ENCODE data around the gene DAAM2. TPM values are rescaled to one million over a fixed set of nuclear protein-coding genes. Genes with fewer than 3 reads are reported as not detected.

DAAM2 gene
- total RNA-seq, 2 donors from 2014 or later = not detected

DNA sequence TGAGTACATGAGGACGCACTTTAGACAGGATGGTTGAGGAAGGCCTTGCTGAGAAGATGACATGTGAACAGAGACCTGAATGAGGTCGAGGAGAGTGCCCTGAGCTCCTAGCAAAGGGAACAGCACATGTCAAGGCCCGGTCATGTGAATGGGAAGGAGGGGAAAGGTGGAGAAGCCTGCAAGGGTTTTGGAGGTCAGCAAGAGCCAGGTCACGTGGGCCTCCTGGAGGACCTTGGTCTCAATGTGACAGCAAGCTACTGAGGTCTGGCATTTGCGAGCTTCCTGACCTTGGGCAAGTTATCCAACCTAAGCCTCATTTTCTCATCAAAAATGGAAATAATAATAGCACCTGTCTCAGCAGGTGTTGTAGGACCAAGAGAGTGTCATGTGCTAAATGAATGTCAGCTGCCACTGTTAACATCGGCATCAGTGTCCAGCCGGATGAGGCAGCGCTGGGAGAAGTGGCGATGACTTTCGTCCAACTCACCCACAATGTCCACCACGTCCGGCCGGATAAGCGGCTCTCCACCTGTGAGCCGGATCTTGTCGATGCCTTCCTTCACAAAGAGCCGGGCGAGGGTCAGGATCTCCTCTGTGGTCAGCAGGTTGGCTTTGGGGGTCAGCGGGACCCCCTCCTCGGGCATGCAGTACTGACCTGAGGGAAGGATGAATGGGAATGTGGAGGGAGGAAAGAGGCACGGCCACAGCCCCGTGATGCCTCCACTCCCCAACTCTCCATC lies 133.2 kb downstream of the DAAM2 start:
- peaks cover 5 to 6% of the 10 kb centered on the region in 2 donors for H3K4me1 Mint-ChIP-seq (ENCODE audit: low read depth in 2 of 2)
- no peak overlapping the region for H3K4me3 Mint-ChIP-seq
- ATAC-seq = no peak
- peaks cover 5% of the 10 kb centered on the region for H3K9me3 Mint-ChIP-seq
- H3K36me3 Mint-ChIP-seq = no peaks in the 10 kb centered on the region
- no peak overlapping the region for H3K27ac Mint-ChIP-seq
- no peaks in the 10 kb centered on the region for H3K27me3 Mint-ChIP-seq
- DNase-seq (ENCODE audit: low spot score) = no peak

DNA sequence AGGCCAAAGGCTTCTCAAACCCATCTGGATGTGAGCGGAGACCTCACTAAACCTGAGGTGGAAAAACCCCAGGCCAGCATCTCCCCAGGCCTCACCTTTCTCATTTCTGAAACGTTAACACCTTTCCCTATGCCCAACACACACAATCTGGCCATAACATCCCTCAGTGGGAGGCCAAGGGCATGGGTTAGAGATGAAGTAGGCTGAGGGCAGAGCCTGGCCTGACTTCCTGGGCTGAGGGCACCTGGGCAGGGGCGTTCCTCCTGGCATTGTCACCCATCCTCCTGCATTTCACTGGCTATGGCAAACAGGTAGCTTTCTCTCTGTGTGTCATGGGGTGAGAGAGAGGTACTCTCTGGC lies 133.7 kb downstream of the DAAM2 start:
- Mint-ChIP-seq H3K9me3 (peaks cover 5% of the 10 kb centered on the region), H3K4me3 (no peak overlapping the region), H3K27ac (peak overlapping the region; percentile 21 to 62), H3K36me3 (no peaks in the 10 kb centered on the region), H3K4me1 (ENCODE audit: low read depth in 2 of 2) (peaks cover 5 to 6% of the 10 kb centered on the region in 2 donors), H3K27me3 (no peaks in the 10 kb centered on the region)
- no peak for ATAC-seq
- no peak for DNase-seq (ENCODE audit: low spot score)

GRCh38 chr6:39926668-39927067 lies 134.5 kb downstream of the DAAM2 start:
- peaks cover 5% of the 10 kb centered on the region for H3K9me3 Mint-ChIP-seq
- no peaks in the 10 kb centered on the region for H3K27me3 Mint-ChIP-seq
- peak overlapping the region; percentile 21 to 62 for H3K27ac Mint-ChIP-seq
- H3K4me1 Mint-ChIP-seq (ENCODE audit: low read depth in 2 of 2) = peaks cover 5 to 6% of the 10 kb centered on the region in 2 donors
- H3K36me3 Mint-ChIP-seq = no peaks in the 10 kb centered on the region
- no peak overlapping the region for H3K4me3 Mint-ChIP-seq
- ATAC-seq = no peak
- DNase-seq (ENCODE audit: low spot score) = no peak

DNA sequence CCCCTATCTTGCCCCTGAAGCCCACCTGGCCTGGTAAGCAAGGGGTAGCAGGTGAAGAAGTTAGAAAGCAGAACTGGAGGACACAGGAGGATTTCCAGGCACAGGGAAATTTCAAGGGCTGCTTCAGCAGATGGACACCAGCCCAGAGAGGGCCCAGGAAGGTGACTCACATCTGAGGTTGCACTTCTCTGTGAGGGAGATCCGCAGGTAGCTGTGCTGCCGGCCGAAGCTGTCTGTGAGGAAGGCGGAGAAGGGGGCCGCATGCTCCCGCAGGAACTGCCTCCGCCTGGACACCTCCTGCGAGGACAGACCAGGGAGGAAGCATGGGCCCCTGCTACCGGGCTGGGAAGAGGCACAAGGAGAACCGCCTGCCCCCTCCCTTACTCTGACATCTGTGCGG lies 135.0 kb downstream of the DAAM2 start:
- no peak for ATAC-seq
- Mint-ChIP-seq H3K9me3 (peaks cover 5% of the 10 kb centered on the region), H3K36me3 (no peaks in the 10 kb centered on the region)

GRCh38 chr6:39929039-39929732 lies 137.0 kb downstream of the DAAM2 start:
- Mint-ChIP-seq H3K9me3 (peaks cover 5% of the 10 kb centered on the region), H3K4me1 (ENCODE audit: low read depth in 2 of 2) (peaks cover 11% of the 10 kb centered on the region in 2 donors), H3K27ac (no peak overlapping the region), H3K36me3 (no peaks in the 10 kb centered on the region), H3K27me3 (peaks cover 0 to 2% of the 10 kb centered on the region in 2 donors), H3K4me3 (no peak overlapping the region)
- DNase-seq (ENCODE audit: low spot score) = no peak
- ATAC-seq = no peak

More for the DNA sequence above, 135.0 kb downstream of the DAAM2 start:
- H3K4me3 Mint-ChIP-seq = no peak overlapping the region
- H3K27ac Mint-ChIP-seq = no peak overlapping the region
- no peaks in the 10 kb centered on the region for H3K27me3 Mint-ChIP-seq
- DNase-seq (ENCODE audit: low spot score) = no peak
- H3K4me1 Mint-ChIP-seq (ENCODE audit: low read depth in 2 of 2) = peaks cover 6 to 8% of the 10 kb centered on the region in 2 donors

DNA sequence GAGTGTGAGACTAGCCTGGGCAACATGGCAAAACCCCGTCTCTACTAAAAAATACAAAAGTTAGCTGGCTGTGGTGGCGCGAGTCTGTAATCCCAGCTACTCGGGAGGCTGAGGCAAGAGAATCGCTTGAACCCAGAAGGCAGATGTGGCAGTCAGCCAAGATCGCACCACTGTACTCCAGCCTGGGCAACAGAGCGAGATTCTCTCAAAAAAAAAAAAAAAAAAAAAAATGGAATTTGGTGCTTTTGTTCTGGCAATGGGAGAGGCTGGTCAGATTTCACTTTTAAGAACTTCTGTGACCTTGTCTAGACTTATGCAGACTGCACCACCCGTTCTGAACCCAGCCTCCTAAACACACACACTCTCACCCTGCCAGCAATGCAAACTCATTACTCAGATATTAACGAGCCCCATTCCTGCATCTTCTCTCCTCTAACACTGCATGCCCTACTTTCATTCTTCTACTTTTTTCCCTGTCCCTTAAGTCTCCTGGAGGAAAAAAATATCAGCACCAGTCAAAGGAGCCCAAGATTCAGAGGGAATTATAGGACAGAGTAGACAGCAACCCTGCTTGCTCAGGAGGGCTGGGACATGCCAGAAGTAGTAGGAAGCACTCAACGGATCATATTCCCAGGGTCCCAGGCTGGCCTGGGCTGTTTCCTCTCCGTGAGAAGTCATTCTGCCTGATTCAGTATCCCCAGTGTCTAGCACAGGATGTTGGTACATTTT lies 137.7 kb downstream of the DAAM2 start:
- Mint-ChIP-seq H3K27me3 (peaks cover 0 to 2% of the 10 kb centered on the region in 2 donors), H3K36me3 (no peaks in the 10 kb centered on the region), H3K4me3 (no peak overlapping the region), H3K27ac (no peak overlapping the region), H3K9me3 (peaks cover 5% of the 10 kb centered on the region), H3K4me1 (ENCODE audit: low read depth in 2 of 2) (peaks cover 11 to 14% of the 10 kb centered on the region in 2 donors)
- DNase-seq (ENCODE audit: low spot score) (no peak), ATAC-seq (no peak)

- ATAC-seq (no peak), DNase-seq (ENCODE audit: low spot score) (no peak)
- Mint-ChIP-seq H3K27ac (no peak overlapping the region), H3K27me3 (peaks cover 0 to 2% of the 10 kb centered on the region in 2 donors), H3K4me1 (ENCODE audit: low read depth in 2 of 2) (peaks cover 11 to 14% of the 10 kb centered on the region in 2 donors), H3K36me3 (no peaks in the 10 kb centered on the region), H3K9me3 (peaks cover 5% of the 10 kb centered on the region), H3K4me3 (no peak overlapping the region)
These were observed 138.4 kb downstream of the DAAM2 start for GRCh38 chr6:39930540-39930939.

DNA sequence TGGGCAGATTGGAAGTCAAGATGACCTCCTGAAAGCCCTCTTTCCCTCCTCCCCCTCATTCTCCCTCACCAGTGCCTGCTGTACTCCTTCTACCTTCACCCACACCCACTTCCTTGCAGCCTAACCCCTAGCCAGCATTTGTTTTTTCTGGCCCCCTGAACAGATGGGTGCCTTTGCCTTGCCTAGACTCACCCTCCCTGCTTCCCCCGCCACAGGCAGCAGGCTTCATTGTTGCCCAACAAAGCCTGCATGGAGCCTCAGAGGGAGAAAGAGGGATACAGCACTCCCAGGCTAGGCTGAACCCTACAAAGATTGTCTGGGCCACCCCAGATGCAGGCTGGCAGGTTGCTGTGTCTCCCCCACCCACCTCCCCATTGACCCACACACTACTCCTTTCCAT lies 139.4 kb downstream of the DAAM2 start:
- H3K27ac Mint-ChIP-seq = peak overlapping the region in 1 of 2 donors; percentile 15
- H3K27me3 Mint-ChIP-seq = peaks cover 0 to 2% of the 10 kb centered on the region in 2 donors
- H3K9me3 Mint-ChIP-seq = no peaks in the 10 kb centered on the region
- H3K4me3 Mint-ChIP-seq = no peak overlapping the region
- ATAC-seq = no peak
- DNase-seq (ENCODE audit: low spot score) = no peak
- no peaks in the 10 kb centered on the region for H3K36me3 Mint-ChIP-seq
- peaks cover 5 to 9% of the 10 kb centered on the region in 2 donors for H3K4me1 Mint-ChIP-seq (ENCODE audit: low read depth in 2 of 2)

DNA sequence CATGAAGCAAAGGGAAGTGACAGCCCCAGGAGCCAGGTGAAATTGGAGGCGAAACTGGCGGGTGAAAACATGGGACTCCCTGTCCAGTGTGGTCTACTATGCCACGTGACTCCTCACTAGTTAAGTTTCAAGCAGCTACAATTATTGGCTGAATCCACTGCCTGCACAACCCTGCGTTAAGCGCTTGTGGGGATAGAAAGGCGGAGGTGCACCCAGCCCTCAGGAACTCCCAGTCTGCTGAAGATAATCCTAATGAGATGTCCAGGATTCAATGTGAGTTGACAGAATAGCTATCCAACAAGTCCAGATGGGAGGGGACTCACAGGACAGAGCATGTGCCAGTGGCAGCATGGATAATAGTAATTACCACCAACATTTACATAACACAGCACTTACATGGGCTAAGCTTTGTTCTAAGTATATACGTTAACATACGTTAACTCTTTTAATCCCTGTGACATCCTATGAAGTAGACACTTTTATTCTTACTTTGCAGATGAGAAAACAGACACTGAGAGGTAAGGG lies 140.3 kb downstream of the DAAM2 start:
- Mint-ChIP-seq H3K27me3 (peaks cover 6 to 7% of the 10 kb centered on the region in 2 donors), H3K4me1 (ENCODE audit: low read depth in 2 of 2) (peaks cover 5 to 9% of the 10 kb centered on the region in 2 donors), H3K9me3 (no peaks in the 10 kb centered on the region), H3K27ac (no peak overlapping the region), H3K4me3 (no peak overlapping the region), H3K36me3 (no peaks in the 10 kb centered on the region)
- DNase-seq (ENCODE audit: low spot score) (no peak), ATAC-seq (no peak)

DNA sequence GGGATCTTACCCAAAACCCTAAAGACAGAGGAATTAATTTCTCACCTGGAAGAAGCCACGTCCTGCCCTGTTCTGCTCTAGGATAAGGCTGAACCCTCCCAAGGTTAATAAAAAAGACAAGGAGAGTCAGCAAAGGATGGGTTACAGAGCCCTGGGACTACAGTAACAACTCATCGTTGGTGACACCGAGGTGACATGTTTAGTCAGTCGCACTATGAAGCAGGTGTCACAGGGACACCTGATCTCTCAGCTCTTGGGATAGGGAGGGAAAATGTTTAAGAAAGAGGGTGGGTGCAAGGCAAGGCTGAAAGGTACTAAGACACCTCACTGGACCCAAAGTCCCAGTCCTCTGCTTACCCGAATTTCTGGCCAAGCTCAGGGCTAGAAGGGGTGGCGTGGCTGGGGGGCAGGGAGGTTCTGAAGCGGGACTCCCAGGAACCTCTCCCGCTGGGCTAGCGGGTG lies 141.5 kb downstream of the DAAM2 start:
- peak overlapping the region in 1 of 2 donors; percentile 69 for H3K27ac Mint-ChIP-seq
- H3K27me3 Mint-ChIP-seq = peaks cover 10 to 14% of the 10 kb centered on the region in 2 donors
- ATAC-seq = peak in 1 of 2 donors; percentile 27
- peaks cover 5 to 9% of the 10 kb centered on the region in 2 donors for H3K4me1 Mint-ChIP-seq (ENCODE audit: low read depth in 2 of 2)
- no peaks in the 10 kb centered on the region for H3K36me3 Mint-ChIP-seq
- peak overlapping the region; percentile 83 for H3K4me3 Mint-ChIP-seq
- DNase-seq (ENCODE audit: low spot score) = no peak
- no peaks in the 10 kb centered on the region for H3K9me3 Mint-ChIP-seq

- H3K9me3 Mint-ChIP-seq = no peaks in the 10 kb centered on the region
- peak; percentile 77 for DNase-seq (ENCODE audit: low spot score)
- H3K4me3 Mint-ChIP-seq = peak within 1 kb of the TSS; percentile 83
These were observed 142.1 kb downstream of the DAAM2 start, which contains the start of gene MOCS1 for GRCh38 chr6:39934131-39934757. Gene MOCS1, minus strand, starts transcription at chr6:39934462. Its CDS starts 45 bp downstream, at chr6:39934417.

DNA sequence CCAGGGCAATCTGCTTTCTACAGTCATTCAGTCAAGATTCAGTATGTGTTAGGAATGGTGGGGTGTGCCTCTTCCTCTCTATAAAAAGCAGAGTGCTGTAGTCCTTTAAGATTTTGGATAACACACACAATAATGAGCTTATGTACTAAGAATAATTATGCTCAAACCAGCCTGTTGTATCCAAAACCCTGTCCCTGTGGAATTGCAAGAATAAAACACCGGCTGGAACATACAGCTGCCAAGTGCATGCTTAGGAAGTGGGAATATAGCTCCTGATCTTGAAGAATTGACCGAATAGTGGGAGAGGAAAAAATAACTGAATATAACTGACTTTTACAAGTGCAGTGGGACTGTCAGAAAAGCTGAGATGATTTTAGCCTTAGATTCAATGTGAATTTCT lies 143.1 kb downstream of the DAAM2 start:
- Mint-ChIP-seq H3K4me1 (ENCODE audit: low read depth in 2 of 2) (peaks cover 5 to 9% of the 10 kb centered on the region in 2 donors), H3K4me3 (no peak overlapping the region), H3K27ac (no peak overlapping the region), H3K9me3 (no peaks in the 10 kb centered on the region), H3K36me3 (no peaks in the 10 kb centered on the region), H3K27me3 (peaks cover 14 to 15% of the 10 kb centered on the region in 2 donors)
- ATAC-seq (no peak), DNase-seq (ENCODE audit: low spot score) (no peak)

More at GRCh38 chr6:39934131-39934757, 142.1 kb downstream of the DAAM2 start, which contains the start of gene MOCS1:
- Mint-ChIP-seq H3K27me3 (peaks cover 13 to 14% of the 10 kb centered on the region in 2 donors), H3K36me3 (no peaks in the 10 kb centered on the region), H3K27ac (peak within 1 kb of the TSS in 1 of 2 donors; percentile 69), H3K4me1 (ENCODE audit: low read depth in 2 of 2) (peaks cover 5 to 9% of the 10 kb centered on the region in 2 donors)
- ATAC-seq = peak; percentile 91 to 95

DNA sequence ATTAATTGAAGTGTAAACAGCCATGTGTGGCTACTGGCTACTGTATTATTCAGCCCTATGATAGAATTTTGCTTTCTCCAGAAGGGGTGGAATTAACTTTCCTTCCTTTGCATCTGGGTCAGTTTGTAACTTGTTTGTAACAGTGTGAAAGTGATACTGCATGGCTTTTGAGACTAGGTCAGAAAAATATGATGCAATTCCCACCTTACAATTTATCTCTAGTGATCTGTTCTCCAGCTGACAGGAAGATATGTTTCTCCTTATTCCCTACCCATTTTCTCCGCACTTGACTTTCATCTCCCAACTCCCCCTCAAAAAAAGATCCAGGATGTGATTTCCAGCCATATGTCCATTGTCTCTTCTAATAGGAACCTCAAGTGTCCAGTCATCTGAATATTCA lies 144.7 kb downstream of the DAAM2 start:
- ATAC-seq (no peak), DNase-seq (ENCODE audit: low spot score) (no peak)
- no peaks in the 10 kb centered on the region for H3K9me3 Mint-ChIP-seq
- H3K4me1 Mint-ChIP-seq (ENCODE audit: low read depth in 2 of 2) = peaks cover 5 to 9% of the 10 kb centered on the region in 2 donors
- no peak overlapping the region for H3K27ac Mint-ChIP-seq
- peaks cover 14 to 15% of the 10 kb centered on the region in 2 donors for H3K27me3 Mint-ChIP-seq
- no peak overlapping the region for H3K4me3 Mint-ChIP-seq
- no peaks in the 10 kb centered on the region for H3K36me3 Mint-ChIP-seq

Data from natural killer cell treated with Interleukin-12 subunit alpha and Interleukin-12 subunit beta and Interleukin-15 and Interleukin-18, amount 100 ng/mL, for 72 hours (primary cell).